Islet of Langerhans (tissue), 1 donor: ENCODE data around the gene TNN.

Experiments
- FAIRE-seq: peaks from one replicate; lab custom pipeline; 2011; peaks lifted over from hg19 to GRCh38; lab: Jason Lieb, UNC

Gene TNN

GRCh38 chr1:175178056-175178455 lies 110.4 kb downstream of the TNN start:
- FAIRE-seq = no peak

GRCh38 chr1:175178456-175178855 lies 110.8 kb downstream of the TNN start:
- FAIRE-seq = no peak

GRCh38 chr1:175179837-175180590 lies 112.4 kb downstream of the TNN start:
- FAIRE-seq = no peak

- no peak for FAIRE-seq
Observed at GRCh38 chr1:175182201-175182746, 114.6 kb downstream of the TNN start.

- FAIRE-seq = no peak
Observed at GRCh38 chr1:175183586-175183985, 116.0 kb downstream of the TNN start.

GRCh38 chr1:175185903-175186302 lies 118.3 kb downstream of the TNN start:
- no peak for FAIRE-seq

- FAIRE-seq = no peak
Observed at GRCh38 chr1:175186433-175187160, 119.0 kb downstream of the TNN start.

- no peak for FAIRE-seq
Observed at GRCh38 chr1:175188936-175189335, 121.3 kb downstream of the TNN start.

- FAIRE-seq = peak; percentile 5
Observed at GRCh38 chr1:175191659-175192058, 124.0 kb downstream of the TNN start.

GRCh38 chr1:175192111-175192629 lies 124.5 kb downstream of the TNN start:
- FAIRE-seq = no peak

- no peak for FAIRE-seq
Observed at GRCh38 chr1:175192630-175193526, 125.2 kb downstream of the TNN start, which contains the start of gene KIAA0040. Gene KIAA0040, minus strand, starts transcription at chr1:175192776. Its CDS starts 31,763 bp downstream, at chr1:175161013.

- no peak for FAIRE-seq
Observed at GRCh38 chr1:175193527-175193910, 125.9 kb downstream of the TNN start.

- no peak for FAIRE-seq
Observed at GRCh38 chr1:175195281-175195680, 127.6 kb downstream of the TNN start.

- no peak for FAIRE-seq
Observed at GRCh38 chr1:175195798-175196197, 128.2 kb downstream of the TNN start.

- no peak for FAIRE-seq
Observed at GRCh38 chr1:175197531-175197930, 129.9 kb downstream of the TNN start.
